Esophagus squamous epithelium (tissue), 5 donors: ENCODE data around the gene TRAF3IP1. TPM values are rescaled to one million over a fixed set of nuclear protein-coding genes. Genes with fewer than 3 reads are reported as not detected.

Experiments used
- DNase-seq: peaks from one replicate; lab custom pipeline; 2025; lab: John Stamatoyannopoulos, UW
- H3K27ac ChIP-seq, 4 donors: fragments of 200-600 bp; sonication (generic); one replicate each; pipeline ENCODE4 v1.5.1; 2016 to 2019; ENCODE audit warnings: mild to moderate bottlenecking in 1 of 4
- H3K27me3 ChIP-seq, 4 donors: fragments of 200-600 bp; sonication (generic); 1 replicate in 3 of 4; 2 replicates in 1 of 4; pipeline versions ENCODE4 v1.5.1 to v1.6.0; 2017 to 2021; ENCODE audit warnings: antibody characterized with exemption in 1 of 4
- H3K36me3 ChIP-seq, 3 donors: fragments of 200-600 bp; sonication (generic); one replicate each; pipeline ENCODE4 v1.5.1; 2016 to 2019
- H3K4me1 ChIP-seq, 3 donors: fragments of 200-600 bp; sonication (generic); one replicate each; pipeline ENCODE4 v1.5.1; 2017 to 2019
- H3K4me3 ChIP-seq, 4 donors: fragments of 200-600 bp; sonication (generic); 1 replicate in 3 of 4; 2 replicates in 1 of 4; pipeline ENCODE4 v1.5.1; 2016 to 2019; ENCODE audit warnings: mild to moderate bottlenecking in 2 of 4, moderate library complexity in 1 of 4
- H3K9me3 ChIP-seq, 3 donors: fragments of 200-600 bp; sonication (generic); one replicate each; pipeline ENCODE4 v1.5.1; 2016 to 2019
- POLR2A ChIP-seq, 4 donors: fragments of 450-650 bp; IDR thresholded peaks; one replicate each; pipeline ENCODE4 v1.6.1; 2017; ENCODE audit warnings: antibody characterized with exemption in 4 of 4, mild to moderate bottlenecking in 4 of 4, moderate library complexity in 3 of 4
- WGBS, 2 donors: methylation state at CpG; one replicate each; pipeline ENCODE4 v1.1.5; 2018; 5-methylcytosine and 5-hydroxymethylcytosine counted together
- intact Hi-C: fragments of 100-400 bp; cut with DNase I; formaldehyde crosslinking; loops from one replicate; pipeline ENCODE4 v1.15.0; 2022
- total RNA-seq, 4 donors: library from RNA; depleted of rRNA; stranded (reverse); fragments of >200 nt; gene quantifications; one replicate each; pipeline ENCODE4 v1.1.0, GENCODE V29; 2016
- TF ChIP-seq, protein P1 (sequence below), 6 experiments: fragments of 450-650 bp in 4 of 6; fragments of 200-600 bp in 2 of 6; sonication (generic) in 2 of 6; IDR thresholded peaks; one replicate each; pipeline ENCODE4 v1.5.1; 2016 to 2019; ENCODE audit warnings: antibody characterized with exemption in 6 of 6, mild to moderate bottlenecking in 4 of 6, moderate library complexity in 4 of 6
- donor health status: DM: yes; HTN: yes; CAD: no.

The TRAF3IP1 gene
- total RNA-seq, 4 donors from 2014 or later: 5.4 to 13.5 (median 9.8) TPM

DNA sequence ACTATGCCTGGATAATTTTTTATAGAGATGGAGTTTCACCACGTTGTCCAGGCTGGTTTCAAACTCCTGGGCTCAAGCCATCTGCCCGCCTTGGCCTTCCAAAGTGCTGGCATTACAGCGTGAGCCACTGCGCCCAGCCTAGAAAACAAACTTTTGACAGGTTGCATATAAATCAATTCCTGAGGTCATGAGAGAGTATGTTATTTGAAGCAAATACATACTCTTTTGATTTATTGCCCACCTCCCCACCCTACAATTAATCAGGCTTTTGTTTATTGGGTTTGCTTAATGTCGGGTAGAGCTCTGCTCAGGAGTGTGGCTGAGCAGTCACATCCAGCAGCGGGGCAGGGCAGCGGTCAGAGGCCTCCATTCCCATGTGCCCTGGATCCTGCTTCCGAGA, 68.5 kb downstream of the TRAF3IP1 start:
- Histone ChIP-seq H3K27ac (no peak overlapping the region), H3K9me3 (no peaks in the 10 kb centered on the region), H3K4me1 (peaks cover 0 to 20% (median 5%) of the 10 kb centered on the region in 3 donors), H3K27me3 (no peaks in the 10 kb centered on the region), H3K36me3 (no peaks in the 10 kb centered on the region), H3K4me3 (no peak overlapping the region)
- TF ChIP-seq POLR2A (IDR thresholded peaks at IDR 0.05): no peak
- TF ChIP-seq, protein P1, sequence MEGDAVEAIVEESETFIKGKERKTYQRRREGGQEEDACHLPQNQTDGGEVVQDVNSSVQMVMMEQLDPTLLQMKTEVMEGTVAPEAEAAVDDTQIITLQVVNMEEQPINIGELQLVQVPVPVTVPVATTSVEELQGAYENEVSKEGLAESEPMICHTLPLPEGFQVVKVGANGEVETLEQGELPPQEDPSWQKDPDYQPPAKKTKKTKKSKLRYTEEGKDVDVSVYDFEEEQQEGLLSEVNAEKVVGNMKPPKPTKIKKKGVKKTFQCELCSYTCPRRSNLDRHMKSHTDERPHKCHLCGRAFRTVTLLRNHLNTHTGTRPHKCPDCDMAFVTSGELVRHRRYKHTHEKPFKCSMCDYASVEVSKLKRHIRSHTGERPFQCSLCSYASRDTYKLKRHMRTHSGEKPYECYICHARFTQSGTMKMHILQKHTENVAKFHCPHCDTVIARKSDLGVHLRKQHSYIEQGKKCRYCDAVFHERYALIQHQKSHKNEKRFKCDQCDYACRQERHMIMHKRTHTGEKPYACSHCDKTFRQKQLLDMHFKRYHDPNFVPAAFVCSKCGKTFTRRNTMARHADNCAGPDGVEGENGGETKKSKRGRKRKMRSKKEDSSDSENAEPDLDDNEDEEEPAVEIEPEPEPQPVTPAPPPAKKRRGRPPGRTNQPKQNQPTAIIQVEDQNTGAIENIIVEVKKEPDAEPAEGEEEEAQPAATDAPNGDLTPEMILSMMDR (IDR thresholded peaks at IDR 0.05): no peak
- WGBS, 2 donors: 64 to 78% methylated on average over 8 of the region's 8 CpGs
- DNase-seq: no peak
- intact Hi-C loops: no loop called here

DNA sequence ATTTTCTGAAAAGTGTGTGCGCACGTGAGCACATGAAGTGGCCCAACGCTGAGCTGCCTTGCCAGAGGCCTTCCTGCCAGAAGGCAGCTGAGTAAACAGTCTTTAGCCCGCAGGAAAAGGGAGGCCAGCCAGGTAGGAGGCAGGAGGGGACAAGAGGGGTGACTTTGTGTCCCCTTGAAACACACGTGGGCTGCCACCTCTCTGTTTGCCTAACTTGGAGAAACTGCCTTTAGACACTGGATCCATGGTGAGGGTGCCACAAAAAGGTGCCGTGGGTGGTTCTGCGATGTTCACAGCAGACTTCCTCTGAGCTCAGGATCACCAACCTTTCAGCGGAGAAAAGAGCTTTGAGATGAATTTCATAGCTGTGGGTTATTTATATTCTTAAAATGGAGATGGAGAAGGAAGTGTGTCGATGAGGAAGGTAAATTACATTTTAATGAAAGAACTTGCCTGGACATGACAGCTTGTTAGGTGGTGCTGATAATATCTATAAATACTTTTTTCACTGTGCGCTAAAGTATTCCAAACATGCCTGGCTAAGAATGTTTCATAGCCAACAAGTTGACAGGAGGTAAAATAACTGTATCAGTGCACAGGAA, 69.8 kb downstream of the TRAF3IP1 start:
- Histone ChIP-seq H3K4me1 (peaks cover 0 to 20% (median 5%) of the 10 kb centered on the region in 3 donors), H3K36me3 (no peaks in the 10 kb centered on the region), H3K4me3 (no peak overlapping the region), H3K9me3 (no peaks in the 10 kb centered on the region), H3K27ac (peak overlapping the region; percentile 67 to 80 (median 73)), H3K27me3 (no peaks in the 10 kb centered on the region)
- TF ChIP-seq, protein P1 (IDR thresholded peaks at IDR 0.05): no peak
- TF ChIP-seq POLR2A (IDR thresholded peaks at IDR 0.05): no peak
- DNase-seq: no peak
- WGBS, 2 donors: 21 to 31% methylated on average over 10 of the region's 10 CpGs
- intact Hi-C loops: no loop called here

DNA sequence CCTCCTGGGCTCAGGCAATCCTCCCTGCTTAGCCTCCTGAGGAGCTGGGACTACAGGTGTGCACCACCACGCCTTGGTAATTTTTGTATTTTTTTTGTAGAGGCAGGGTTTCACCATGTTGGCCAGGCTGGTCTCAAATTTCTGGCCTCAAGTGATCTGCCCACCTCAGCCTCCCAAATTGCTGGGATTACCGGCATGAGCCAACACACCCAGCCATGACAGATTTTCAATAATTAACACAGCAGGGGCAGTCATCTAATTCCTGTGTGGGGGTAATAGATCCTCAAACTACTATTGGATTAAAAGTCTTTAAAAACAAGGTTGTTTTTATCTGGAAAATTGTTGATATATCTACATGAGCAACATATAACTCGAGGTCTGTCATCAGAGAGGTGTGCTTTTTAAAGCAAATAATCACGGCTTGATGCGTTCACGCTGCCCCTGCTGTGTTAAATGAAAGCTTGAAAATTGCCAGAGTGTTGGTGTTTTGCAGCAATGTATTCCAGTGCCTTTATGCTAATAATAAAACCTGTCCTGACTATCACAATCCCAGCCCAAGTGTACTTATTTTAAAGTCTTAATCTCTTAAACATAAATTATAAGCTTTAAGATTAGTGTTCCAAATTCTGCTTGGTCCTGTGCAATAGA, 70.8 kb downstream of the TRAF3IP1 start:
- H3K36me3 ChIP-seq: no peaks in the 10 kb centered on the region
- WGBS, 2 donors: 90 to 91% methylated on average over 6 of the region's 6 CpGs
- TF ChIP-seq, protein P1 (IDR thresholded peaks at IDR 0.05): no peak
- TF ChIP-seq POLR2A (IDR thresholded peaks at IDR 0.05): no peak
- peak overlapping the region in 1 of 4 donors; percentile 80 for H3K27ac ChIP-seq
- intact Hi-C loops: no loop called here
- no peaks in the 10 kb centered on the region for H3K9me3 ChIP-seq
- H3K4me1 ChIP-seq: peaks cover 0 to 20% (median 5%) of the 10 kb centered on the region in 3 donors
- H3K4me3 ChIP-seq: no peak overlapping the region
- no peaks in the 10 kb centered on the region for H3K27me3 ChIP-seq
- no peak for DNase-seq

DNA sequence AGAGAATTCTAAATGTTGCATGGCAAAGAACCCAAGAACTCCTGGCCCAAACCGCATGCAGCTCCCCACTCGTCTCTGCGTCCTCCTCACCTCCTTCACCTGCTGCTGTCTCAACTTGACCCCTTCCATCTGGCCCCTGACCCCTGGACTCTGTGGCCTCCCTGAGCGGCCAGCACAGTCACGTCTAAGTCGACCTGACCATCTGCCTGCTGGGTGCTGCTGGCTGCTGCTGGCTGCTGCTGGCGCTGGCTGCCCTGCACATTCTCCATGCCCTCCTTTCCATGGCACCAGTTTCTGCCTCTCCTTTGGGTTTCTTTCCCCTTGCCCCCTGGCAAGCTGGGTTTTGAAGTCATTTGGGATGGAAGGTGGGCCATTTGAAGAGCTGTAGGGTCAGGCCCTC, 76.3 kb downstream of the TRAF3IP1 start:
- peaks cover 0 to 27% (median 0%) of the 10 kb centered on the region in 3 donors for H3K36me3 ChIP-seq
- no peak for DNase-seq
- no peaks in the 10 kb centered on the region for H3K27me3 ChIP-seq
- H3K27ac ChIP-seq: no peak overlapping the region
- WGBS, 2 donors: 86 to 97% methylated on average over 4 to 7 of the region's 7 CpGs
- peaks cover 0 to 3% (median 0%) of the 10 kb centered on the region in 3 donors for H3K4me1 ChIP-seq
- no peaks in the 10 kb centered on the region for H3K9me3 ChIP-seq
- TF ChIP-seq POLR2A (IDR thresholded peaks at IDR 0.05): no peak
- TF ChIP-seq, protein P1 (IDR thresholded peaks at IDR 0.05): no peak
- H3K4me3 ChIP-seq: no peak overlapping the region
- intact Hi-C loops: no loop called here

DNA sequence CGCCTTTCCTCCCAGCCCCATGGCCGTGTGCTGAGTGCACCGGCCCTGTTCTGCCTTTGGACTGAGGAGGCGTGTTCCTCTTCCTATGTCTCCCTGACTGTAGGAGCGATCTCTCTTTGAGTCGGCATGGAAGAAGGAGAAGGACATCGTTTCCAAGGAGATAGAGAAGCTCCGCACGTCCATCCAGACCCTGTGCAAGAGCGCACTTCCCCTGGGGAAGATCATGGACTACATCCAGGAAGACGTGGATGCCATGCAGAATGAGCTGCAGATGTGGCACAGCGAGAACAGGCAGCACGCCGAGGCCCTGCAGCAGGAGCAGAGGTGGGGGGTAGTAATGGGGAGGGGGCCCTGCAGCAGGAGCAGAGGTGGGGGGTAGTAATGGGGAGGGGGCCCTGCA, 77.0 kb downstream of the TRAF3IP1 start:
- peaks cover 0 to 5% (median 0%) of the 10 kb centered on the region in 3 donors for H3K4me1 ChIP-seq
- H3K4me3 ChIP-seq: no peak overlapping the region
- DNase-seq: no peak
- TF ChIP-seq POLR2A (IDR thresholded peaks at IDR 0.05): no peak
- TF ChIP-seq, protein P1 (IDR thresholded peaks at IDR 0.05): no peak
- peaks cover 0 to 29% (median 0%) of the 10 kb centered on the region in 3 donors for H3K36me3 ChIP-seq
- no peaks in the 10 kb centered on the region for H3K27me3 ChIP-seq
- WGBS, 2 donors: 87 to 93% methylated on average over 3 to 4 of the region's 14 CpGs
- intact Hi-C loops: no loop called here
- H3K27ac ChIP-seq: no peak overlapping the region
- no peaks in the 10 kb centered on the region for H3K9me3 ChIP-seq
